HL-60 (cell line): ENCODE measurements around the gene STARD10.

Source experiments
- DNase-seq, 2 experiments: peaks; one replicate each; pipeline ENCODE4 v3.0.0-alpha.2; 2010 to 2020; ENCODE audit warnings: low read depth in 1 of 2, low spot score in 1 of 2
- H3K27ac ChIP-seq: fragments of 250-450 bp; sonication (Bioruptor Pico); replicated peaks from 2 replicates; pipeline ENCODE4 v1.5.1; 2020; ENCODE audit warnings: mild to moderate bottlenecking, moderate library complexity
- H3K27me3 ChIP-seq: fragments of 250-450 bp; sonication (Bioruptor Pico); 2 replicates; pipeline ENCODE4 v1.5.1; 2021; ENCODE audit warnings: mild to moderate bottlenecking, moderate library complexity; ENCODE audit not compliant: insufficient read depth, poor library complexity, severe bottlenecking
- H3K4me3 ChIP-seq: replicated peaks from 2 replicates; pipeline ENCODE4 v1.5.1; 2011; ENCODE audit warnings: mild to moderate bottlenecking, control low read depth, low read length; ENCODE audit not compliant: insufficient read depth
- CTCF ChIP-seq: IDR thresholded peaks from one replicate; pipeline ENCODE4 v1.5.1; 2011; ENCODE audit warnings: low read length, control low read depth, inconsistent platforms; ENCODE audit not compliant: insufficient read depth
- GABPA ChIP-seq: IDR thresholded peaks from 2 replicates; pipeline ENCODE4 v1.6.1; 2012; ENCODE audit warnings: low read depth
- POLR2AphosphoS5 ChIP-seq: IDR thresholded peaks from 2 replicates; pipeline ENCODE4 v1.6.1; 2012; ENCODE audit warnings: low read depth
- REST ChIP-seq: IDR thresholded peaks from 2 replicates; pipeline ENCODE4 v1.6.1; 2012; ENCODE audit warnings: low read depth; ENCODE audit not compliant: insufficient replicate concordance
- SPI1 ChIP-seq: IDR thresholded peaks from 2 replicates; pipeline ENCODE4 v1.6.1; 2012; ENCODE audit warnings: low read depth, mild to moderate bottlenecking, borderline replicate concordance

The STARD10 gene

GRCh38 chr11:72743321-72744221 lies 50.3 kb downstream of the STARD10 start:
- TF ChIP-seq CTCF (no peak), POLR2AphosphoS5 (peak; percentile 93)
- H3K4me3 ChIP-seq: no peak overlapping the region
- no peaks in the 10 kb centered on the region for H3K27me3 ChIP-seq
- DNase-seq: peak in 1 of 2 experiments; percentile 58
- no peak overlapping the region for H3K27ac ChIP-seq

GRCh38 chr11:72742513-72743320 lies 51.1 kb downstream of the STARD10 start:
- DNase-seq: no peak
- H3K27ac ChIP-seq: no peak overlapping the region; the same call in 1 of the 2 replicates
- no peak for TF ChIP-seq GABPA
- no peak for TF ChIP-seq SPI1
- no peak for TF ChIP-seq CTCF
- no peak for TF ChIP-seq REST
- no peak for TF ChIP-seq POLR2AphosphoS5

GRCh38 chr11:72741849-72742512 lies 51.9 kb downstream of the STARD10 start:
- Histone ChIP-seq H3K4me3 (no peak overlapping the region), H3K27ac (peak overlapping the region; percentile 59), H3K27me3 (no peaks in the 10 kb centered on the region)
- TF ChIP-seq POLR2AphosphoS5: no peak
- TF ChIP-seq SPI1: no peak
- no peak for TF ChIP-seq CTCF
- TF ChIP-seq GABPA: no peak
- TF ChIP-seq REST: no peak
- peak in 1 of 2 experiments; percentile 62 for DNase-seq

More at GRCh38 chr11:72742513-72743320, 51.1 kb downstream of the STARD10 start:
- H3K4me3 ChIP-seq: no peak overlapping the region
- no peaks in the 10 kb centered on the region for H3K27me3 ChIP-seq
